Caco-2 (cell line): Measurements from ENCODE around the gene PAQR4. TPM values are rescaled to one million over a fixed set of nuclear protein-coding genes. Genes with fewer than 3 reads are reported as not detected.

Experiments
- BruUV-seq: library from RNA; stranded (reverse); fragments of 400-500 nt; replicated peaks from 2 replicates; lab custom pipeline; 2021; lab: Mats Ljungman, UMichigan
- CTCF ChIA-PET: fragments of 300-600 bp; sonication (Branson Sonifier 250); formaldehyde crosslinking; loops from one replicate; lab custom pipeline; 2022; ENCODE audit warnings: antibody characterized with exemption; lab: Charles Lee
- POLR2A ChIA-PET: fragments of 300-600 bp; sonication (Branson Sonifier 250); formaldehyde crosslinking; loops from one replicate; lab custom pipeline; 2022; ENCODE audit warnings: antibody characterized with exemption; lab: Charles Lee
- DNase-seq, 2 experiments: peaks; one replicate each; pipeline versions ENCODE4 v3.0.0 to v3.0.0-alpha.2; 2020 to 2022
- H3K27me3 ChIP-seq: replicated peaks from 2 replicates; pipeline ENCODE4 v1.6.0; 2011; ENCODE audit warnings: low read length; ENCODE audit not compliant: control insufficient read depth, insufficient read depth
- H3K36me3 ChIP-seq: 2 replicates; pipeline ENCODE4 v1.5.1; 2011; ENCODE audit warnings: low read length; ENCODE audit not compliant: control insufficient read depth, insufficient read depth
- H3K4me1 ChIP-seq: fragments of 250-450 bp; sonication (Bioruptor Pico); 2 replicates; pipeline ENCODE4 v1.5.1; 2020; ENCODE audit warnings: mild to moderate bottlenecking
- H3K4me3 ChIP-seq: 2 replicates; pipeline ENCODE4 v1.5.1; 2011; ENCODE audit warnings: low read depth, mild to moderate bottlenecking, control low read depth, low read length
- H3K9me3 ChIP-seq: fragments of 250-450 bp; sonication (Bioruptor Pico); 2 replicates; pipeline ENCODE4 v1.5.1; 2020; ENCODE audit warnings: mild to moderate bottlenecking, moderate library complexity
- H3K27ac Mint-ChIP-seq: one replicate; pipeline ENCODE4 v1.8.0; 2022; ENCODE audit warnings: mixed read lengths; ENCODE audit not compliant: unreplicated experiment
- H3K27me3 Mint-ChIP-seq: one replicate; pipeline ENCODE4 v1.8.0; 2022; ENCODE audit warnings: mixed read lengths; ENCODE audit not compliant: insufficient read depth, unreplicated experiment
- H3K36me3 Mint-ChIP-seq: one replicate; pipeline ENCODE4 v1.8.0; 2022; ENCODE audit warnings: mild to moderate bottlenecking, mixed read lengths; ENCODE audit not compliant: insufficient read depth, unreplicated experiment
- H3K4me1 Mint-ChIP-seq: one replicate; pipeline ENCODE4 v1.8.0; 2022; ENCODE audit warnings: low read depth, mixed read lengths; ENCODE audit not compliant: unreplicated experiment
- H3K4me3 Mint-ChIP-seq: one replicate; pipeline ENCODE4 v1.8.0; 2022; ENCODE audit warnings: mild to moderate bottlenecking, moderate library complexity, mixed read lengths; ENCODE audit not compliant: unreplicated experiment
- H3K9me3 Mint-ChIP-seq: one replicate; pipeline ENCODE4 v1.8.0; 2022; ENCODE audit warnings: mixed read lengths; ENCODE audit not compliant: unreplicated experiment
- CTCF ChIP-seq, 2 experiments: fragments of 200-600 bp in 1 of 2; IDR thresholded peaks; 1 replicate in 1 of 2; 2 replicates in 1 of 2; pipeline versions ENCODE4 v1.5.1 to v1.8.0; 2011 to 2022; ENCODE audit warnings: antibody characterized with exemption in 1 of 2, control low read depth in 1 of 2, inconsistent platforms in 1 of 2, low read depth in 1 of 2, low read length in 1 of 2, mild to moderate bottlenecking in 1 of 2, moderate library complexity in 1 of 2; ENCODE audit not compliant: insufficient read depth in 1 of 2, severe bottlenecking in 1 of 2, unreplicated experiment in 1 of 2
- intact Hi-C: fragments of 100-400 bp; cut with micrococcal nuclease; formaldehyde crosslinking; loops from one replicate; pipeline ENCODE4 v1.10.0; 2022; ENCODE audit not compliant: unreplicated experiment
- total RNA-seq: library from RNA; stranded (reverse); gene quantifications from 2 replicates; pipeline ENCODE4 v1.2.3, GENCODE V29; 2022

The PAQR4 gene
- total RNA-seq, 1 experiment from 2014 or later = 12.0 TPM

DNA sequence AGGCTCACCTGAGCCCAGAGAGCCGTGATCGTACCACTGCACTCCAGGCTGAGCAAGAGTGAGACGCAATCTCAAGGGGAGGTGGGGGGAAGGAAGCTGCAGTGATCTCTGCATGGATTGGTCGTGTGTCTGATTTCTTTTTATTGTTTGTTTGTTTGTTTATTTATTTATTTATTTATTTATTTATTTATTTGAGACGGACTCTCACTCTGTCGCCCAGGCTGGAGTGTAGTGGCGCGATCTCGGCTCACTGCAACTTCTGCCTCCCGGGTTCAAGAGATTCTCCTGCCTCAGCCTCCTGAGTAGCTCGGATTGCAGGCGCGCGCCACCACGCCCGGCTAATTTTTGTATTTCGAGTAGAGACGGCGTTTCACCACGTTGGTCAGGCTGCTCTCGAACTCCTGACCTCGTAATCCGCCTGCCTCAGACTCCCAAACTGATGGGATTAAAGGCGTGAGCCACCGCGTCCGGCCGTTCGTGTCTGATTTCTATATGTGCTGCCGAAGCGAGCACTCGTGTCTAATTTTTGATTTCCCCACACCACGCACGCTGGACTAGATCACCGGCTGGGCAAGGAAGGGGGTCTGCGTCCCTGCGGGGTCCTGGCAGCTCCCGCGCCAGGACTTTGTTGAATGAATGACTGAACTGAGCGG is 50.6 kb downstream of the PAQR4 start:
- Mint-ChIP-seq H3K27ac (peak overlapping the region; percentile 89), H3K9me3 (no peaks in the 10 kb centered on the region), H3K4me3 (peak overlapping the region; percentile 72), H3K4me1 (peaks cover 17% of the 10 kb centered on the region), H3K36me3 (peaks cover 48% of the 10 kb centered on the region), H3K27me3 (no peaks in the 10 kb centered on the region)
- intact Hi-C loops = loop anchor here (1.0 kb wide), 1 partner anchor 9 kb away; no protein-coding TSS in a partner anchor
- no peaks in the 10 kb centered on the region for H3K9me3 ChIP-seq
- no peak for DNase-seq
- no TSS peak for BruUV-seq
- H3K4me3 ChIP-seq = peak overlapping the region; percentile 52
- CTCF ChIA-PET = interaction anchor here (0.6 to 6.9 kb wide), 9 partner anchors 9 to 161 kb away, joined by 3 to 113 read pairs (median 7); no protein-coding TSS in a partner anchor
- 0 out of 2 replicates have a peak, but pooled peaks cover 2% of the 10 kb centered on the region for H3K36me3 ChIP-seq
- H3K27me3 ChIP-seq = no peaks in the 10 kb centered on the region
- POLR2A ChIA-PET = interaction anchor here (0.7 to 5.8 kb wide), 7 partner anchors 10 to 116 kb away, joined by 3 to 83 read pairs (median 4); partner anchors contain the start of gene ZNF213
- peaks cover 43% of the 10 kb centered on the region for H3K4me1 ChIP-seq
- TF ChIP-seq CTCF (IDR thresholded peaks at IDR 0.05; ENCODE audit: insufficient read depth in 1 of 2, low read depth in 1 of 2, low read length in 1 of 2, severe bottlenecking in 1 of 2, unreplicated experiment in 1 of 2) = no peak

DNA sequence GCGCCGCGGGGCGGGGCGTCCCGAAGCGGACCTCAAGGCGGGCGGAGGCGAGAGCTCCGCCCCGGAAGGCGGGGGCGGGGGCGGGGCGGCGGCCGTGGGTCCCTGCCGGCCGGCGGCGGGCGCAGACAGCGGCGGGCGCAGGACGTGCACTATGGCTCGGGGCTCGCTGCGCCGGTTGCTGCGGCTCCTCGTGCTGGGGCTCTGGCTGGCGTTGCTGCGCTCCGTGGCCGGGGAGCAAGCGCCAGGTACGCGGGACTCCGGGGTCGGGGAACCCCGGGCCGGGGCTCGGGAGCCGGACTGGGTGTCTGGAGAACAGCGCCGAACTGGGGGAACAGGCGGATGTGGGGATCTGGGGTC is 51.1 kb downstream of the PAQR4 start, which contains the start of gene TNFRSF12A:
Gene TNFRSF12A (plus strand): TSS at position 122 of the 357 bp plus-strand sequence. CDS start 30 bp downstream, at position 152.
- intact Hi-C loops = loop anchor here (1.0 kb wide), 1 partner anchor 10 kb away; no protein-coding TSS in a partner anchor
- ChIA-PET POLR2A (interaction anchor here (0.6 to 5.8 kb wide), 8 partner anchors 10 to 115 kb away, joined by 3 to 83 read pairs (median 5); partner anchors contain the start of gene ZNF213), CTCF (interaction anchor here (0.5 to 6.9 kb wide), 11 partner anchors 8 to 161 kb away, joined by 3 to 113 read pairs (median 4); partner anchors contain the start of gene BICDL2)
- peak; percentile 79 to 83 for DNase-seq
- Histone ChIP-seq H3K4me3 (peak within 1 kb of the TSS; percentile 52), H3K4me1 (peaks cover 43% of the 10 kb centered on the region), H3K36me3 (0 out of 2 replicates have a peak, but pooled peaks cover 2% of the 10 kb centered on the region), H3K27me3 (no peaks in the 10 kb centered on the region), H3K9me3 (no peaks in the 10 kb centered on the region)
- BruUV-seq = no TSS peak
- no peak for TF ChIP-seq CTCF (IDR thresholded peaks at IDR 0.05; ENCODE audit: insufficient read depth in 1 of 2, low read depth in 1 of 2, low read length in 1 of 2, severe bottlenecking in 1 of 2, unreplicated experiment in 1 of 2)
- peak within 1 kb of the TSS; percentile 72 for H3K4me3 Mint-ChIP-seq
- H3K9me3 Mint-ChIP-seq = no peaks in the 10 kb centered on the region
- peak within 1 kb of the TSS; percentile 89 for H3K27ac Mint-ChIP-seq
- H3K36me3 Mint-ChIP-seq = peaks cover 53% of the 10 kb centered on the region
- no peaks in the 10 kb centered on the region for H3K27me3 Mint-ChIP-seq
- peaks cover 17% of the 10 kb centered on the region for H3K4me1 Mint-ChIP-seq
